ENCODE measurements around the gene NUCB2. TPM values are rescaled to one million over a fixed set of nuclear protein-coding genes. Genes with fewer than 3 reads are reported as not detected.

The NUCB2 gene
- total RNA-seq, 4 donors from 2014 or later = 12.2 to 42.7 (median 17.3) TPM

DNA sequence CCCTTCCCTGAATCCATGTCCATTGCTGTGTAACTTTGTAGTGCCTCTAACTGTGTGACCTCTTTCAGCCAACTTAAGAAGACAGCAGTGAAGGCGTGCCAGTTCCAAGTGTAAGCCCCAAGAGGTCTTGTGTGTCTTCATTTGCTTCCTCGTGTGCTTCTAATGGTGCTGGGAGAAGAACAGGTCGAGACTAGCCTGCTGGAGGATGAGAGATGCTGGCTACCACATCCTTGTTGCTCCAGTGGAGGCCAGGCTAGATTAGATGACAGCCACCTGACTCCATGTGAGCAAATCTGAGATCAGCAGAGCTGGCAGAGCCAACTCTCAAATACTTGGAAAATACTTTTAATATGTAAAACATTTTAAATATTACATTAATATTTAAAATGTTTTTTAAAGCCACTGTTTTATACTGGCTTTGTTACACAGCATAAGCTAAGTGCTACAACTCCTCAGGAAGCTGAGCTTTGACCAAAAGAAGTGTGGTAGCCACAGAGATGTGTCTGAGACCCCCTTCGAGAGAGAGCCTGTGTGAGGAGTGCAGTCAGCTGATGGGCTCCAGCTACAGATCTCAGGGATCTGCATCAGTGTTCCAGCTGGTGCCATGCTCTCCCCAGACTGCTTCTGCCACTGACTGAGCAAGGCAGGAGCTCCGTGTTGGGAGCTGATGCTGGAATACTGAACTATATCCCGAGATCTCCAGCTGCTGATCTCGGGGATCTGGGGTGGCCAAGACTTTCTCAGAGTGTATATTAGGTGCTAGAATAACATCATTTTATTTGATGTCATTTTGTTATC is 103.0 kb downstream of the NUCB2 start:
- Histone ChIP-seq H3K27me3 (no peaks in the 10 kb centered on the region), H3K36me3 (peaks cover 0 to 22% (median 0%) of the 10 kb centered on the region in 3 donors), H3K4me3 (no peak overlapping the region), H3K4me1 (no peaks in the 10 kb centered on the region), H3K9me3 (peaks cover 0 to under 1% (median 0%) of the 10 kb centered on the region in 4 donors), H3K27ac (no peak overlapping the region)
- TF ChIP-seq POLR2A (IDR thresholded peaks at IDR 0.05) = no peak
- TF ChIP-seq, protein P1, sequence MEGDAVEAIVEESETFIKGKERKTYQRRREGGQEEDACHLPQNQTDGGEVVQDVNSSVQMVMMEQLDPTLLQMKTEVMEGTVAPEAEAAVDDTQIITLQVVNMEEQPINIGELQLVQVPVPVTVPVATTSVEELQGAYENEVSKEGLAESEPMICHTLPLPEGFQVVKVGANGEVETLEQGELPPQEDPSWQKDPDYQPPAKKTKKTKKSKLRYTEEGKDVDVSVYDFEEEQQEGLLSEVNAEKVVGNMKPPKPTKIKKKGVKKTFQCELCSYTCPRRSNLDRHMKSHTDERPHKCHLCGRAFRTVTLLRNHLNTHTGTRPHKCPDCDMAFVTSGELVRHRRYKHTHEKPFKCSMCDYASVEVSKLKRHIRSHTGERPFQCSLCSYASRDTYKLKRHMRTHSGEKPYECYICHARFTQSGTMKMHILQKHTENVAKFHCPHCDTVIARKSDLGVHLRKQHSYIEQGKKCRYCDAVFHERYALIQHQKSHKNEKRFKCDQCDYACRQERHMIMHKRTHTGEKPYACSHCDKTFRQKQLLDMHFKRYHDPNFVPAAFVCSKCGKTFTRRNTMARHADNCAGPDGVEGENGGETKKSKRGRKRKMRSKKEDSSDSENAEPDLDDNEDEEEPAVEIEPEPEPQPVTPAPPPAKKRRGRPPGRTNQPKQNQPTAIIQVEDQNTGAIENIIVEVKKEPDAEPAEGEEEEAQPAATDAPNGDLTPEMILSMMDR (IDR thresholded peaks at IDR 0.05) = no peak
- DNase-seq = no peak

DNA sequence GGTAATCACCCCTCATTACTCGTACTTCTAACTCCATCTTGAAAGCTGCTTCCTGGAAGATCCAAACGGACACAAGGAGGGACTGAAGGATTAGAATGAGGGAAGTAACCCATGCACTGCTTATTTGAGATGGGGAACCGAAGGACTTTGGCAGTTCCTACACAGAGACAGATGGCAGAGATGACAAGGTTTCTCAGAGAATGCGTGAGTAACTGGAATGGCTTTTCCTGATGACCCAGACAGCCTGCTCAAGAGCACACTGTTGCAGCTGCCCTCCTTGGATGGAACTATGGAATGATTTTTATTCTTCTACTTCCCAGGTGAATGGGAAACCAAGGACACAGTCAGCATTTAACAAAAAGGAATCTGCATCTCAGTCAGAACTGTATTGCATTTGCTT is 104.6 kb downstream of the NUCB2 start:
- DNase-seq = no peak
- Histone ChIP-seq H3K4me1 (no peaks in the 10 kb centered on the region), H3K36me3 (peaks cover 0 to 6% (median 0%) of the 10 kb centered on the region in 3 donors), H3K9me3 (no peaks in the 10 kb centered on the region), H3K27ac (no peak overlapping the region), H3K27me3 (no peaks in the 10 kb centered on the region), H3K4me3 (no peak overlapping the region)
- TF ChIP-seq, protein P1 (IDR thresholded peaks at IDR 0.05) = no peak
- no peak for TF ChIP-seq POLR2A (IDR thresholded peaks at IDR 0.05)

Other genes starting within 250 kb of the NUCB2 start
- gene RPS13, start 199.1 kb upstream of the NUCB2 start, total RNA-seq = 1,000 to 10,000 TPM in 1 of 4 donors, 100 to 1,000 TPM in 3; 361 to 1,404 (median 753) TPM
- 10 to 100 TPM; 36.5 to 98.3 (median 63.6) TPM for gene PIK3C2A, start 68.8 kb upstream of the NUCB2 start, total RNA-seq
- gene NCR3LG1, start 75.1 kb downstream of the NUCB2 start, total RNA-seq = 10 to 100 TPM in 3 of 4 donors, 1 to 10 TPM in 1; 3.3 to 25.7 (median 15.0) TPM
- gene KCNJ11, start 111.9 kb downstream of the NUCB2 start, total RNA-seq = 1 to 10 TPM in 3 of 4 donors, not detected in 1; 1.7 to 6.0 (median 3.2) TPM
- 100 to 1,000 TPM in 1 of 4 donors, 10 to 100 TPM in 2, 1 to 10 TPM in 1; 7.4 to 301 (median 19.2) TPM for gene ABCC8, start 200.1 kb downstream of the NUCB2 start, total RNA-seq

All from Peyer's patch (tissue), 4 donors.